Keratinocyte (primary cell): Measurements from ENCODE around the gene MORF4L1. TPM values are rescaled to one million over a fixed set of nuclear protein-coding genes. Genes with fewer than 3 reads are reported as not detected.

Source experiments
- DNase-seq: peaks from one replicate; pipeline ENCODE4 v3.0.0-alpha.2; 2011; ENCODE audit warnings: low read depth, missing footprints, low spot score
- FAIRE-seq: peaks from 2 replicates; lab custom pipeline; 2011; peaks lifted over from hg19 to GRCh38; lab: Jason Lieb, UNC
- H2AFZ ChIP-seq: 2 replicates; pipeline ENCODE4 v1.6.0; 2012; ENCODE audit warnings: low read length, control low read depth, inconsistent platforms; ENCODE audit not compliant: control insufficient read depth
- H3K27ac ChIP-seq: 2 replicates; pipeline ENCODE4 v1.5.1; 2011; ENCODE audit warnings: low read length; ENCODE audit not compliant: control insufficient read depth, insufficient read depth
- H3K27me3 ChIP-seq: 3 replicates; pipeline ENCODE4 v1.6.0; 2011; ENCODE audit warnings: low read length; ENCODE audit not compliant: control insufficient read depth, insufficient read depth; ENCODE audit errors: extremely low read depth
- H3K36me3 ChIP-seq, 2 experiments: 2 replicates in 1 of 2; 3 replicates in 1 of 2; pipeline ENCODE4 v1.5.1; 2011; ENCODE audit warnings: low read length in 2 of 2, mild to moderate bottlenecking in 1 of 2; ENCODE audit not compliant: control insufficient read depth in 2 of 2, insufficient read depth in 2 of 2; ENCODE audit errors: extremely low read depth in 1 of 2
- H3K4me1 ChIP-seq: 3 replicates; pipeline ENCODE4 v1.5.1; 2011; ENCODE audit warnings: low read length; ENCODE audit not compliant: control insufficient read depth, insufficient read depth; ENCODE audit errors: extremely low read depth
- H3K4me2 ChIP-seq: 3 replicates; pipeline ENCODE4 v1.6.0; 2011; ENCODE audit warnings: low read depth, low read length; ENCODE audit not compliant: control insufficient read depth, insufficient read depth; ENCODE audit errors: extremely low read depth
- H3K4me3 ChIP-seq, 3 experiments: fragments of 200-600 bp in 1 of 3; sonication (generic) in 1 of 3; 2 replicates in 2 of 3; 3 replicates in 1 of 3; pipeline ENCODE4 v1.5.1; 2011 to 2016; ENCODE audit warnings: low read length in 3 of 3, mild to moderate bottlenecking in 3 of 3, control low read depth in 2 of 3, inconsistent platforms in 1 of 3, low read depth in 1 of 3, mixed read lengths in 1 of 3, mixed run types in 1 of 3, moderate library complexity in 1 of 3; ENCODE audit not compliant: control insufficient read depth in 2 of 3, insufficient read depth in 2 of 3; ENCODE audit errors: extremely low read depth in 1 of 3
- H3K79me2 ChIP-seq: 2 replicates; pipeline ENCODE4 v1.6.0; 2012; ENCODE audit warnings: low read length; ENCODE audit not compliant: control insufficient read depth, insufficient read depth
- H3K9ac ChIP-seq: 3 replicates; pipeline ENCODE4 v1.6.0; 2011; ENCODE audit warnings: low read length; ENCODE audit not compliant: control insufficient read depth, insufficient read depth; ENCODE audit errors: extremely low read depth
- H3K9me1 ChIP-seq: 3 replicates; pipeline ENCODE4 v1.6.0; 2011; ENCODE audit warnings: low read length; ENCODE audit not compliant: control insufficient read depth, insufficient read depth; ENCODE audit errors: extremely low read depth
- H3K9me3 ChIP-seq: 2 replicates; pipeline ENCODE4 v1.5.1; 2012; ENCODE audit warnings: low read depth, low read length; ENCODE audit not compliant: control insufficient read depth
- H4K20me1 ChIP-seq: 3 replicates; pipeline ENCODE4 v1.6.0; 2011; ENCODE audit warnings: low read length; ENCODE audit not compliant: control insufficient read depth, insufficient read depth; ENCODE audit errors: extremely low read depth
- CTCF ChIP-seq, 3 experiments: IDR thresholded peaks in 1 of 3; conservative IDR thresholded peaks in 1 of 3; optimal IDR thresholded peaks in 1 of 3; 2 replicates in 2 of 3; 3 replicates in 1 of 3; pipeline versions ENCODE3 to v1.5.1; 2011; ENCODE audit warnings: low read length in 3 of 3, mild to moderate bottlenecking in 3 of 3, moderate library complexity in 2 of 3, control low read depth in 1 of 3, inconsistent platforms in 1 of 3; ENCODE audit not compliant: insufficient read depth in 2 of 3; ENCODE audit errors: extremely low read depth in 1 of 3
- EZH2 ChIP-seq: IDR thresholded peaks from one replicate; pipeline ENCODE4 v1.6.1; 2012; ENCODE audit warnings: inconsistent platforms, mild to moderate bottlenecking, low read length, moderate library complexity
- dilution Hi-C: fragments of 300-500 bp; cut with MboI; formaldehyde crosslinking; loops from one replicate; pipeline ENCODE4 v1.7.0; 2020; ENCODE audit warnings: low sequenced_read_pairs; ENCODE audit not compliant: extremely low pct_ligation_motif_present
- polyA plus RNA-seq, 5 experiments: library from polyadenylated mRNA; depleted of rRNA in 3 of 5; stranded (reverse) in 3 of 5; stranded (forward) in 1 of 5; unstranded in 1 of 5; fragments of >200 nt; gene quantifications; 1 replicate in 1 of 5; 2 replicates in 3 of 5; 3 replicates in 1 of 5; pipeline versions ENCODE4 v1.2.1 to v1.2.3, GENCODE V29; 2011 to 2012; ENCODE audit warnings: missing spikeins in 2 of 5, low read depth in 1 of 5, low replicate concordance in 1 of 5

MORF4L1 gene
- polyA plus RNA-seq, 1 donor (not counting 4 experiments of a cell fraction or from before 2014, with no cell fraction given) = 281 TPM

- peak overlapping the region; percentile 57 for H3K4me2 ChIP-seq
- H3K27me3 ChIP-seq = peaks cover 21% of the 10 kb centered on the region
- no peaks in the 10 kb centered on the region for H3K79me2 ChIP-seq
- peak overlapping the region in 1 of 3 experiments; percentile 31 for H3K4me3 ChIP-seq
- FAIRE-seq (peak; percentile 100), DNase-seq (peak; percentile 96)
- H3K9ac ChIP-seq = peak overlapping the region; percentile 39
- H2AFZ ChIP-seq = no peak overlapping the region
- H3K9me3 ChIP-seq = no peaks in the 10 kb centered on the region
- peaks cover 21% of the 10 kb centered on the region for H3K4me1 ChIP-seq
- peaks cover 0 to 9% of the 10 kb centered on the region in 2 experiments for H3K36me3 ChIP-seq
- TF ChIP-seq CTCF (optimal IDR thresholded peaks at IDR 0.05 in 1 of 3, IDR thresholded peaks at IDR 0.05 in 1 of 3, conservative IDR thresholded peaks at IDR 0.05 in 1 of 3; ENCODE audit: extremely low read depth in 1 of 3, insufficient read depth in 2 of 3, low read length in 3 of 3) = no peak
- no peak for TF ChIP-seq EZH2
- dilution Hi-C loops = no loop called here
- H4K20me1 ChIP-seq = peaks cover 3% of the 10 kb centered on the region
- no peaks in the 10 kb centered on the region for H3K9me1 ChIP-seq
- peak overlapping the region; percentile 39 for H3K27ac ChIP-seq
Measured at GRCh38 chr15:78930577-78931388, 58.1 kb downstream of the MORF4L1 start.

GRCh38 chr15:78931439-78932257 is 59.0 kb downstream of the MORF4L1 start:
- Histone ChIP-seq H3K4me3 (peak overlapping the region in 1 of 3 experiments; percentile 31), H3K4me2 (peak overlapping the region; percentile 57), H3K27ac (peak overlapping the region; percentile 39), H3K79me2 (no peaks in the 10 kb centered on the region), H3K9me3 (no peaks in the 10 kb centered on the region), H3K9ac (peak overlapping the region; percentile 39), H3K9me1 (no peaks in the 10 kb centered on the region), H3K27me3 (peaks cover 21% of the 10 kb centered on the region), H4K20me1 (peaks cover 3% of the 10 kb centered on the region), H3K36me3 (peaks cover 0 to 6% of the 10 kb centered on the region in 2 experiments), H2AFZ (no peak overlapping the region), H3K4me1 (peaks cover 21% of the 10 kb centered on the region)
- TF ChIP-seq CTCF (optimal IDR thresholded peaks at IDR 0.05 in 1 of 3, IDR thresholded peaks at IDR 0.05 in 1 of 3, conservative IDR thresholded peaks at IDR 0.05 in 1 of 3; ENCODE audit: extremely low read depth in 1 of 3, insufficient read depth in 2 of 3, low read length in 3 of 3) = no peak
- TF ChIP-seq EZH2 = no peak
- DNase-seq = no peak
- dilution Hi-C loops = no loop called here
- FAIRE-seq = no peak
